ENCODE results near the gene SYTL1.

Gene SYTL1

DNA sequence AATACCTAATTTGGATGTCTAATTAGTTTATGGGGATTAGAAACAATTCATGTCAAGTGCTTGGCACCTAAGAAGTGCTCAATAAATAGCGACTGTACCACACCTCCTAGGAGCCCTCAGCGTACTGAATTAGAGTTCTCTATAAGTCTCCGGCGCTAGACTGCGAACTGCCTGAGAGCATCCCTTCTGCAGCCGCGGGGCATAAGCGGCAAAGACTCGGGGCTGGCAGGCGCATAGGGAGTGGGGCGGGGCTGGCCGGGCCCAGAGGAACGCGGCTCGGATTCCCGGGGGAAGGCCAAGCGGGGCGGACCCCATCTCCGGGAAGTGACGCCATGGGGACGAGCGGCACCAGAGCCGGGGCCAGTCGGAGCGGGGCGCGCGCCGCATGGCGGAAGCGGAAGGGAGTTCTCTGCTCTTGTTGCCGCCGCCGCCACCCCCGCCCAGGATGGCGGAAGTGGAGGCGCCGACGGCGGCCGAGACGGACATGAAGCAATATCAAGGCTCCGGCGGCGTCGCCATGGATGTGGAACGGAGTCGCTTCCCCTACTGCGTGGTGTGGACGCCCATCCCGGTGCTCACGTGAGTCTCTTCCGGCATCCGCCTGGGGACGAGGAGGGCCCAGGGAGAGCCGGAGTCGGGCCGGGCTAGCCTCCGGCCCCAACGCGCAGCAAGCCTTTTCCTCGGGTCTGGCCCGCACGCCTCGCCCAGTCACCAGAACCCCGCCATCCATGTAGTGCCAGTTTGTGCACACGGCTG is 19.8 kb upstream of the SYTL1 start, which contains the start of gene TMEM222:
Gene TMEM222, plus strand, starts transcription at position 351 of the 756 bp plus-strand sequence. Its CDS starts 35 bp downstream, at position 386.
- peaks cover 17% of the 10 kb centered on the region for H3K36me3 ChIP-seq (ENCODE audit: insufficient read depth, low read length)
- H3K4me1 ChIP-seq (ENCODE audit: insufficient read depth, low read length): peaks cover 29% of the 10 kb centered on the region
- H3K27ac ChIP-seq (ENCODE audit: low read depth, low read length): peak within 1 kb of the TSS; percentile 96

DNA sequence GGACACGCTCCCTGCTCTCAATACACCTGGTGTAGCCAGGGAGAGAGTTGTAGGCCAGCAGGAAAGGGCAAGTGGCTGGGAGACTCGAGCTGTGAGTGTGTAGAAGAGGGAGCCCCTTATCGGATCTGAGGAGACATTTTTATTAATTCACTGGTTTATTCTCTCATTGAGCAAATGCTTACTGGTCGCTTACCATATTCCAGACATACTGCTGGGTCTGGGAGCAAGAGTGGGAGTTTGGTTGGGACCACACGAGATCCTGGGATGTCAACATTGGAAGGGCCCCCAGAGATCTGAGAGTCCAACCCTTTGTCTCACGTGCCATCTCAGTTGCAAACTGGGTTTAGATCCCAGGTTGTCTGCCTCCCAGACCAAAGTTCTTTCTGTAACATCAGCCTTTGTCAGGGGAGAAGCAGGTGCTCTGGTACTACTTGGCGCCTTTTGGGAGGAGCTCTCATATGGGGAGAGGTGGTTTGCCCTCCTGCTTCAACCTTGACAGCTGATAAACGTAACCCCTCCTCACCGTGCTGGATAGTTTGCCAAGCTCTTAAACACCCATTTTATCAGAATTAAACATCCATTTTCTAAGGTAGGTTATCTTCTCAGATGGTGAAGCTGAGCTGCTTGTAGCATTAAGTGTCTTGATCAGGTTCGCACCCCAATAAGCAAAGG is 19.1 kb upstream of the SYTL1 start:
- peaks cover 29% of the 10 kb centered on the region for H3K4me1 ChIP-seq (ENCODE audit: insufficient read depth, low read length)
- no peaks in the 10 kb centered on the region for H3K27me3 ChIP-seq (ENCODE audit: control insufficient read depth in 1 of 2, insufficient read depth in 2 of 2, low read length in 2 of 2)
- H3K9me3 ChIP-seq (ENCODE audit: low read length): no peaks in the 10 kb centered on the region
- H3K36me3 ChIP-seq (ENCODE audit: insufficient read depth, low read length): peaks cover 20% of the 10 kb centered on the region
- H3K4me3 ChIP-seq (ENCODE audit: low read depth in 1 of 2, low read length in 2 of 2): peak overlapping the region; percentile 95 to 99
- peak overlapping the region; percentile 69 for H3K9ac ChIP-seq (ENCODE audit: low read length)
- peak overlapping the region; percentile 96 for H3K27ac ChIP-seq (ENCODE audit: low read depth, low read length)

More for the DNA sequence above, 19.8 kb upstream of the SYTL1 start, which contains the start of gene TMEM222:
- Histone ChIP-seq H3K9ac (ENCODE audit: low read length) (peak within 1 kb of the TSS; percentile 69), H3K4me3 (ENCODE audit: low read depth in 1 of 2, low read length in 2 of 2) (peak within 1 kb of the TSS; percentile 95 to 99), H3K9me3 (ENCODE audit: low read length) (no peaks in the 10 kb centered on the region), H3K27me3 (ENCODE audit: control insufficient read depth in 1 of 2, insufficient read depth in 2 of 2, low read length in 2 of 2) (no peaks in the 10 kb centered on the region)

DNA sequence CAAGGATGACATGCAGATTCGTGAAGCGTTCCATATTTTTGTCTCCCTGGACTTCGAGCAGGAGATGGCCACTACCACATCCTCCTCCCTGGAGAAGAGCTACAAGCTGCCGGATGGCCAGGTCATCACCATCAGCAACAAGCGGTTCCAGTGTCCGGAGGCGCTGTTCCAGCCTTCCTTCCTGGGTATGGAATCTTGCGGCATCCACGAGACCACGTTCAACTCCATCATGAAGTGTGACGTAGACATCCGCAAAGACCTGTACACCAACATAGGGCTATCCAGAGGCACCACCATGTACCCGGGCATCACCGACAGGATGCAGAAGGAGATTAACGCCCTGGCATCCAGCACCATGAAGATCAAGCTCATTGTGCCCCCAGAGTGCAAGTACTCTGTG is 16.5 kb upstream of the SYTL1 start:
- Histone ChIP-seq H3K27me3 (ENCODE audit: control insufficient read depth in 1 of 2, insufficient read depth in 2 of 2, low read length in 2 of 2) (no peaks in the 10 kb centered on the region), H3K27ac (ENCODE audit: low read depth, low read length) (no peak overlapping the region), H3K36me3 (ENCODE audit: insufficient read depth, low read length) (peaks cover 31% of the 10 kb centered on the region), H3K4me3 (ENCODE audit: low read depth in 1 of 2, low read length in 2 of 2) (no peak overlapping the region), H3K9me3 (ENCODE audit: low read length) (no peaks in the 10 kb centered on the region), H3K4me1 (ENCODE audit: insufficient read depth, low read length) (peaks cover 29% of the 10 kb centered on the region), H3K9ac (ENCODE audit: low read length) (no peak overlapping the region)

DNA sequence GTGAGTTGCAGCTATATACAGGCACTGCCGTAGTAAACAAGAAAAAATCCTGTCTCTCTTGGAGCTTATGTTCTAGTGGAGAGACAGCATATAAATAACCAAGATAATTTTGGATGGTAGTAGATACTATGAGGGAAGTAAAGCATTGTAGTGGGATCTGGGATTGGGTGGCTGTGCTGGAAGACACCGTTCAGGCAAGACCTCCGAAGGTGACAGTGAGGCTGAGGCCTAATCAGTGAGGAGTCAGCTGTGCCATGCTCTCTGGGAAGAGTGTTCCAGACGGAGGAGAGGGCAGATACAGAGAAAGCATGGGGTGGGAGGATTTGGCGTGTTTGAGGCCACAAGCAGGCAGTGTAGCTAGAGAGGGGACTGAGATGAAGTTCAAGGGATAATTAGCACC is 13.9 kb upstream of the SYTL1 start:
- Histone ChIP-seq H3K4me3 (ENCODE audit: low read depth in 1 of 2, low read length in 2 of 2) (no peak overlapping the region), H3K36me3 (ENCODE audit: insufficient read depth, low read length) (peaks cover 55% of the 10 kb centered on the region), H3K27me3 (ENCODE audit: control insufficient read depth in 1 of 2, insufficient read depth in 2 of 2, low read length in 2 of 2) (no peaks in the 10 kb centered on the region), H3K27ac (ENCODE audit: low read depth, low read length) (no peak overlapping the region), H3K9me3 (ENCODE audit: low read length) (no peaks in the 10 kb centered on the region), H3K4me1 (ENCODE audit: insufficient read depth, low read length) (peaks cover 26% of the 10 kb centered on the region), H3K9ac (ENCODE audit: low read length) (no peak overlapping the region)

DNA sequence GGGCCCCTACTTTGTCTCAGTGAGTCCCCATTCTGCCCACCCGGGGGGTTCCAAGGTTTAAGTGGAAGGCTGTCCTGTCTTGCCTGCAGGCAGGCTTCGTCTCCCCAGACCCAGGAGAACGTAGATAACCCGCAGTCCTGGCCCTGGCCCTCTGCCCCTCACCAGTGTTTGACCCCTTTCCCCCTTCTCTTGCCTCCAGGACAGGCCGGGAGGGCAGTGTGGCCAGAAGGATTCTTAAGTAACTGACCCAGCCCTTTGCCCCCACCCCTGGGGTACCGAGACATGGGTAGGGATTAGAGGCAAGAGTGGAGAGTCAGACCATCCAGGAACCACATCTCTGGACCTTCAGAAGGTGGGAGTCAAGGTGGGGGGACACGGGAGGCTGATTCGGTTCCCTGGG is 11.0 kb upstream of the SYTL1 start:
- Histone ChIP-seq H3K27ac (ENCODE audit: low read depth, low read length) (no peak overlapping the region), H3K27me3 (ENCODE audit: control insufficient read depth in 1 of 2, insufficient read depth in 2 of 2, low read length in 2 of 2) (no peaks in the 10 kb centered on the region), H3K4me1 (ENCODE audit: insufficient read depth, low read length) (peaks cover 12% of the 10 kb centered on the region), H3K9ac (ENCODE audit: low read length) (no peak overlapping the region), H3K4me3 (ENCODE audit: low read depth in 1 of 2, low read length in 2 of 2) (no peak overlapping the region), H3K9me3 (ENCODE audit: low read length) (no peaks in the 10 kb centered on the region), H3K36me3 (ENCODE audit: insufficient read depth, low read length) (peaks cover 77% of the 10 kb centered on the region)

DNA sequence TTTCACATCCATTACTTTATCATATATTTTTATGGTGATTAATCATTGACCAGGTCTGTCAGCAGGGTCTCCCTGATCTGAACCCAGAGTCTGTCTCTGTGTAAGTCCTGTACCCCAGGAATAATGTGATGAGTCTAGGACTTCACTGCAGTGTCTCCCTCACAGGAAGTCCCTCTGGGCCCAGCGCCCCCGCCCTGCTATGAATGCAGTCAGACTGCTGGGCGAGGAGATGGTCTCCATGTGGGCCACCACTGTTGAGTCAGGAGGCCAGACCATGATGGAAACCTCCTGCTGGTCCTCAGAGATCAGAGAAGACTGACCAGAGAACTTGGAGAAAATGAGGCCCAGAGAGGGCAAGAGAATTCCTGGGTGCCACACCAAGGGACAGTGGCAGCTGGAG is 10.4 kb upstream of the SYTL1 start:
- Histone ChIP-seq H3K27ac (ENCODE audit: low read depth, low read length) (no peak overlapping the region), H3K36me3 (ENCODE audit: insufficient read depth, low read length) (peaks cover 77% of the 10 kb centered on the region), H3K4me1 (ENCODE audit: insufficient read depth, low read length) (peaks cover 6% of the 10 kb centered on the region), H3K4me3 (ENCODE audit: low read depth in 1 of 2, low read length in 2 of 2) (no peak overlapping the region), H3K27me3 (ENCODE audit: control insufficient read depth in 1 of 2, insufficient read depth in 2 of 2, low read length in 2 of 2) (no peaks in the 10 kb centered on the region), H3K9me3 (ENCODE audit: low read length) (no peaks in the 10 kb centered on the region), H3K9ac (ENCODE audit: low read length) (no peak overlapping the region)

DNA sequence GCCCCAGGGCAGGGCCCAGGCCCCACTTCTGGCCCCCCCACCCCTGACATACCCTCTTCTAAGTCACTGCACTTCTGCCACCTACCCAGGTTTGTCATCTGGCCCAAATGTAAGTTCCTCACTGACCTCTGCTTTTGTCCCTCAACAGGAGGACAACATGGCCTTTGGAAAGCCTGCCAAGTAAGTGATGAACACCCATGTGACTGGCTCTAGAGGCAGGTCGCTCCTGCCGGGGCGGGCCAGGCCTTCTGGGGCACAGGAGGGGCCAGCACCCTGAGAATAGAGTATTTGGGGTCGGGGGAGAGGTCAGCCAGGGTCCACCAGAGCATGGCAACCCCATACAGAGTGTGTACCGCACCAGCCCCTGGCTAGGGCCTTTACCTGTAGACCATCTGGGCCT is 9.9 kb upstream of the SYTL1 start:
- no peak overlapping the region for H3K9ac ChIP-seq (ENCODE audit: low read length)
- H3K36me3 ChIP-seq (ENCODE audit: insufficient read depth, low read length): peaks cover 77% of the 10 kb centered on the region
- H3K4me3 ChIP-seq (ENCODE audit: low read depth in 1 of 2, low read length in 2 of 2): no peak overlapping the region
- peaks cover 1% of the 10 kb centered on the region for H3K4me1 ChIP-seq (ENCODE audit: insufficient read depth, low read length)
- no peaks in the 10 kb centered on the region for H3K9me3 ChIP-seq (ENCODE audit: low read length)
- H3K27me3 ChIP-seq (ENCODE audit: control insufficient read depth in 1 of 2, insufficient read depth in 2 of 2, low read length in 2 of 2): no peaks in the 10 kb centered on the region
- H3K27ac ChIP-seq (ENCODE audit: low read depth, low read length): no peak overlapping the region

DNA sequence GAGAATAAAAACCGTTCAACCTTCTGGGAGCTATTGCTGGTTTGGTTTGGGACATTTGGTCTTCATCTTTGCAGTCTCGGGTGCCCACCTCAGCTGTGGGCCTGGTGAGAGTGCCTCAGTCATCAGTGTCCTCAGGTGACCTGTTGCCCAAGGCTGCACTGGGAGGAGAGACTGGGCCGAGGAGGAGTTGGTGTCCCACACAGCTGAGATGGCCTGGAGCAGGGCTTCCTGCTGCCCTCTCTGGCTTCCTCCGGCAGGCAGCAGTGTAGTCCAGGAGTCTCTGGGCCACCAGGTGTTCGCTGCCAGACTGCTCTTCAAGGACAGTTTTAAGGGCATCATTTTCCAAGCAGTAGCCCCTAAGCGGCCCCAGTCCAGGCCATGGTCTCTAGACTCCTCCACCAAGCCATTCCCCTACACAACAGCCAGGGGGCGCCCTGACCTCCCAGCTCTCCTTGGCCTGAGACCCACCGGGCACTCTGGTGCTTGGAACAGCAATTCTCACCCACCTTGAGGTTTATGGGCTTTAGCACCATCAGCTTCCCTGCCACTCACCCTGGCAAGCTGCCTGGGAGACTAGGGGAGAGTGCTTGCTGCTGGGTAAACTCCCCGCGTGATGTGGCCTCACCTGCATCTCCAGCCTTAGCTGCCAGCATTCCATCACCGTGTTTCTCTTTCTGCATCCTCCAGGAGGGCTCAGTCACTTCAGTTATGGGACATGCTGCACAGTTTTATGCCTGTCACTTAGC is 9.1 kb upstream of the SYTL1 start:
- peaks cover 73% of the 10 kb centered on the region for H3K36me3 ChIP-seq (ENCODE audit: insufficient read depth, low read length)
- no peaks in the 10 kb centered on the region for H3K9me3 ChIP-seq (ENCODE audit: low read length)
- no peak overlapping the region for H3K27ac ChIP-seq (ENCODE audit: low read depth, low read length)
- no peaks in the 10 kb centered on the region for H3K27me3 ChIP-seq (ENCODE audit: control insufficient read depth in 1 of 2, insufficient read depth in 2 of 2, low read length in 2 of 2)
- H3K4me3 ChIP-seq (ENCODE audit: low read depth in 1 of 2, low read length in 2 of 2): no peak overlapping the region
- H3K9ac ChIP-seq (ENCODE audit: low read length): no peak overlapping the region
- H3K4me1 ChIP-seq (ENCODE audit: insufficient read depth, low read length): no peaks in the 10 kb centered on the region

DNA sequence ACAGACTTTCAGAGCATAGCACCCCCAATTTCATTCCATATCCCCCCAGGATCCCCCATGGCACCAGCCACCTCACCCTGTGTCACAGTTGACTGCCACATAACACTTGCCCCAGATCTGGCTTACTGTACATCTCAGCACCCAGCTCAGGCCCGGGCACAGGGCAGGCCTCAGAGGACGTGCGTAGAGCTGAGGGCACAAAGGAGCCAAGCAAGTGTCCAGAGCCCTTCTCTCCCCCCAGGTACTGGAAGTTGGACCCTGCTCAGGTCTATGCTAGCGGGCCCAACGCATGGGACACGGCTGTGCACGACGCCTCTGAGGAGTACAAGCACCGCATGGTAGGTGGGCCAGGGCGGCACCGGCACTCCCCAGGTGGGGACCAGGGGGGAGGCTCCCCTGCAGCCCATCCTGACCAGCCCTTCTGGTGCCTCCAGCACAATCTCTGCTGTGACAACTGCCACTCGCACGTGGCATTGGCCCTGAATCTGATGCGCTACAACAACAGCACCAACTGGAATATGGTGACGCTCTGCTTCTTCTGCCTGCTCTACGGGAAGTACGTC is 8.0 kb upstream of the SYTL1 start:
- Histone ChIP-seq H3K9ac (ENCODE audit: low read length) (no peak overlapping the region), H3K4me1 (ENCODE audit: insufficient read depth, low read length) (no peaks in the 10 kb centered on the region), H3K27ac (ENCODE audit: low read depth, low read length) (no peak overlapping the region), H3K4me3 (ENCODE audit: low read depth in 1 of 2, low read length in 2 of 2) (no peak overlapping the region), H3K36me3 (ENCODE audit: insufficient read depth, low read length) (peaks cover 67% of the 10 kb centered on the region), H3K27me3 (ENCODE audit: control insufficient read depth in 1 of 2, insufficient read depth in 2 of 2, low read length in 2 of 2) (no peaks in the 10 kb centered on the region), H3K9me3 (ENCODE audit: low read length) (no peaks in the 10 kb centered on the region)

DNA sequence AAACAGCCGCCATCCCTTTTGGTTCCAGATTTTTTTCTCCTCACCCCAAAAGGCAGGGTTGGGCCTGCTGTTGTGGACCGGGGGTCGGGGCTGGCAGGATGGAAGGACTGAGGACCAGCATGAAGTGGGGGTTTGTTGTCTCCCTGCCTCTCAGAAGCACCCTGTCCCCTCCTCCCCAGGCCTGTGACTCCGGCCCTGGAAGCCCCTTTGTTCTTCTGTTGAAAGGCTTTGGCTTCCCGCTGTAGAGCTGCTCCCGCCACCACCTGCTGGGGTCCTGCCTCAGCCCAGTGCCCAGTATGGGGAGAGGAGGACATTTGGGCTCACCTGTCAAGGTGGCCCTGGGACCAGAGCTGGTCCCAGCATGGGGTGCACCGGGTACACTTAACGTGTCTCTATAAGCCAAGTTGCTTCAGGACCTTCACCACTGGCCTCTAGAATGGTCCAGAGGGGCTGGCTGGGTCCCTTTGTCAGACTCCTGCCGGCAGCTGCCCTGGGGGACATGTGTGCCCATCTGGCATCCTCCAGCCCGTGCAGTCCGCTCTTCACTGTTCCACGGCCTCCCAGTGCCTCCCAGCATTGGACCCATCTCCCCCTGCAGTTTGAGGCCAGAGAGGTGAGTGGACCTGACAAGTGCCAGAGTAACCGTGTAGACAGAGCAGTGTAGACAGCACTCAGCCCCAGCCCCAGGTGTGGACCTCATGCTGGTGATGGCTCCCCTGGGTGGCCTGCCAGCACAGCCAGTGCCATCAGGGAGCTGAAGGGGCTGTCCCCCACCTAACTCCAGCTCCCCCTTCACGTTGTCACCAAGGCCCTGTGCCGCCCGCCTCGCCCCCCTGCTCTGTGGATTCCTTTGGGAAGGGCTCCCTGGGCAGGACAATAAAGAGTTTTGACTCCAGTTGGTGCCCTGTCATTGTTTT is 6.1 kb upstream of the SYTL1 start:
- H3K36me3 ChIP-seq (ENCODE audit: insufficient read depth, low read length): peaks cover 65% of the 10 kb centered on the region
- no peaks in the 10 kb centered on the region for H3K9me3 ChIP-seq (ENCODE audit: low read length)
- H3K4me3 ChIP-seq (ENCODE audit: low read depth in 1 of 2, low read length in 2 of 2): no peak overlapping the region
- no peaks in the 10 kb centered on the region for H3K4me1 ChIP-seq (ENCODE audit: insufficient read depth, low read length)
- no peak overlapping the region for H3K9ac ChIP-seq (ENCODE audit: low read length)
- H3K27me3 ChIP-seq (ENCODE audit: control insufficient read depth in 1 of 2, insufficient read depth in 2 of 2, low read length in 2 of 2): no peaks in the 10 kb centered on the region
- no peak overlapping the region for H3K27ac ChIP-seq (ENCODE audit: low read depth, low read length)
